Measurements from ENCODE around the gene CELF2.

GRCh38 chr10:11141571-11142091 is 124.0 kb downstream of the CELF2 start:
- TF ChIP-seq, protein P1, sequence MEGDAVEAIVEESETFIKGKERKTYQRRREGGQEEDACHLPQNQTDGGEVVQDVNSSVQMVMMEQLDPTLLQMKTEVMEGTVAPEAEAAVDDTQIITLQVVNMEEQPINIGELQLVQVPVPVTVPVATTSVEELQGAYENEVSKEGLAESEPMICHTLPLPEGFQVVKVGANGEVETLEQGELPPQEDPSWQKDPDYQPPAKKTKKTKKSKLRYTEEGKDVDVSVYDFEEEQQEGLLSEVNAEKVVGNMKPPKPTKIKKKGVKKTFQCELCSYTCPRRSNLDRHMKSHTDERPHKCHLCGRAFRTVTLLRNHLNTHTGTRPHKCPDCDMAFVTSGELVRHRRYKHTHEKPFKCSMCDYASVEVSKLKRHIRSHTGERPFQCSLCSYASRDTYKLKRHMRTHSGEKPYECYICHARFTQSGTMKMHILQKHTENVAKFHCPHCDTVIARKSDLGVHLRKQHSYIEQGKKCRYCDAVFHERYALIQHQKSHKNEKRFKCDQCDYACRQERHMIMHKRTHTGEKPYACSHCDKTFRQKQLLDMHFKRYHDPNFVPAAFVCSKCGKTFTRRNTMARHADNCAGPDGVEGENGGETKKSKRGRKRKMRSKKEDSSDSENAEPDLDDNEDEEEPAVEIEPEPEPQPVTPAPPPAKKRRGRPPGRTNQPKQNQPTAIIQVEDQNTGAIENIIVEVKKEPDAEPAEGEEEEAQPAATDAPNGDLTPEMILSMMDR (IDR thresholded peaks at IDR 0.05; ENCODE audit: borderline replicate concordance, extremely low read depth, low read length, poor library complexity, severe bottlenecking), result no peak
- TF ChIP-seq EZH2 (IDR thresholded peaks at IDR 0.05; ENCODE audit: borderline replicate concordance, low read depth, low read length, severe bottlenecking), result no peak

All from DND-41 (cell line).